Pulmonary artery endothelial cell (primary cell): ENCODE measurements around the gene CX3CR1. TPM values are rescaled to one million over a fixed set of nuclear protein-coding genes. Genes with fewer than 3 reads are reported as not detected.
"Not testable (repeated sequence)": the region's sequence is repeated elsewhere in the genome, so short reads cannot be mapped to it uniquely, and the experiment has no call there.

ENCODE experiments used
- DNase-seq: peaks from one replicate; pipeline ENCODE4 v3.0.0-alpha.2; 2011; ENCODE audit warnings: low read depth, low spot score
- total RNA-seq: library from RNA; depleted of rRNA; stranded (reverse); fragments of >200 nt; gene quantifications from 2 replicates; pipeline ENCODE4 v1.2.3, GENCODE V29; 2014

CX3CR1 gene
- total RNA-seq, 1 donor from 2014 or later = not detected

- DNase-seq = no peak
Measured at GRCh38 chr3:39267631-39268548, 11.9 kb downstream of the CX3CR1 start.

GRCh38 chr3:39264053-39264452 lies 15.8 kb downstream of the CX3CR1 start:
- DNase-seq = no peak

DNA sequence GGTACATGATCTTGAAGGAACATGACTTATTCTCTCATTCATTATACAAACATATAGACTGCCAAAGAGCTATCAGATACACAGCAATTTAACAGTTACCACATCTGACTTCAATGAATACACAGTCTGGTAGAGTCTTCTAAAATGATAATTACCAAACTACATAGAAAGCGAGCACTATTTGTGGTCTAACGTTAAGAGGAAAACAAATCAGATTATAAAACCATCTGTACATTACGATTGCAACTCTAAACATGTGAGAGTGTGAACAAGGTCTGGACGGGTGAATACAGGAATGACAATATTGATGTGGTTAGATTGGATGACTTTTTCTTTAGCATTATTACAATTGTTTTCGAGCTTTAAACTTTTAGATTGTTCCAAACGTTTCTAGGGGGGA lies 16.3 kb downstream of the CX3CR1 start:
- DNase-seq = no peak

GRCh38 chr3:39262846-39263245 lies 17.0 kb downstream of the CX3CR1 start:
- no peak for DNase-seq

GRCh38 chr3:39261726-39262125 lies 18.1 kb downstream of the CX3CR1 start:
- DNase-seq = no peak

DNA sequence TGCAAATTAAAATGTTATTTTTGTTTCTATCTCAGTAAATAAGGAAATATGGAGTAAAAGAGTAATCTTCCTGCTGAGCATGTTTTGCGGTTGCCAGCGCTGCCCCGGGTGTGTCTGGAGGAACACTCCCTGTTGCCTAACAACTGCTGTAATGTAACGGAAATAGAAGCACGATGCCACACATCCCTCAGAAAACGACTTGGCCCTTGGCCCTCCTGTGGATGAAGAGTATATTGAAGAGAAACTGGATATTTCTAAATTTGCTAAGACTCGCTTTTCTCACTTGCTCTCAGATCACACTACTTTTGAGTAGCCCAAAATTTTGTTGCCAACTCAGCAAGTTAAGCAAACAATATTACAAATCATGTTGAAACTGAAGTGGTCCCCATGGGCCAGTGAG lies 18.9 kb downstream of the CX3CR1 start:
- DNase-seq = peak; percentile 57

GRCh38 chr3:39260318-39260717 lies 19.5 kb downstream of the CX3CR1 start:
- no peak for DNase-seq

GRCh38 chr3:39255503-39256325 lies 24.1 kb downstream of the CX3CR1 start:
- no peak for DNase-seq

GRCh38 chr3:39254806-39255449 lies 24.9 kb downstream of the CX3CR1 start:
- DNase-seq = no peak

DNA sequence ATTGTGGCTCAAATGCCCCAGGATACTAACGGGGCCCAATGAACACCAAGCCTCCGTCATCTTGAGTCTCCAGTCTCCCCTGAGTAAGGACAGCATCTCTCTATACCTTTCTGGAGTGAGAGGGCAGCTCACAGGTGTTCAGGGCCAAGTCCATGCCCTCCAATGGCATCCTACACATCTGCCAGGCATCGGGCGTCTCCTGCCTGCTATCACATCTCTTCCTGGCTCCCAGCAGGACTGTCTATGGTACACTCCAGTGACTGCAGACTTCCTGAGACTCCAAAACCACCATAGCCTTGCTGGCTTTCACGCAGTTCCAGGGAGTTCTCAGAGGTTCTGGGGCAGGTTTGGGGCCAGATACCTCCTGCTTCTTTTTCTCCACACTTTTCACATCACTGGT lies 28.3 kb downstream of the CX3CR1 start:
- DNase-seq = no peak

DNA sequence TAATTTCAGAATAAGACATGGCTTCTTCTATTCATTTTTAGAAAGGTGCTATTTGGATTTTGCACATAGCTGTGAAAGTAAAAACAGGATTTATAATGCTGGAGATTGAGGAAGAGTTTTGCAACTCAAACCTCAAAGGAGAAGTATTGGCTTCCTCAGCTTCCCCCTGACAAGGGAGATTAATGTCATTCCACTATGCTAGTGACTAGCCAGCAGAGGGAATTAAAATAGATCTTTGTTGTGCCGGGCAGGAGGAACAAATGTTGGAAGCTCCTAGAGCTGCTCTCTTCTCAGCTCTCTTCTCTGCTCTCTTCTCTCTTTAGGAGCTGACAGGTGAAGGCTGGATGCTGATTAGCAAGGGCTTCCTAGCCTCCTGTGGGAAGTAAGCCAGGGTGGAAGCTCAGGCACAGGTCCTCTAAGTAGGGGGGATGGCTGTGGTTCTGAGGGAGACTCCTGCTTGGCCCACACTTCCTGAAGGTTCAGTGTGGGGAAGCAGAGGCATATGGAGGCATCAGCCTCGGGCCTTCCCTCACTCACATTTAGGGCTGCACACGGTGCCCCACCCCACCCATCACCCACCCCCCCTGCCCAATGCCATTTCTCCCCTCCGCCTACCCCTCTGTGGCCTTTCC lies 29.6 kb downstream of the CX3CR1 start:
- no peak for DNase-seq

DNA sequence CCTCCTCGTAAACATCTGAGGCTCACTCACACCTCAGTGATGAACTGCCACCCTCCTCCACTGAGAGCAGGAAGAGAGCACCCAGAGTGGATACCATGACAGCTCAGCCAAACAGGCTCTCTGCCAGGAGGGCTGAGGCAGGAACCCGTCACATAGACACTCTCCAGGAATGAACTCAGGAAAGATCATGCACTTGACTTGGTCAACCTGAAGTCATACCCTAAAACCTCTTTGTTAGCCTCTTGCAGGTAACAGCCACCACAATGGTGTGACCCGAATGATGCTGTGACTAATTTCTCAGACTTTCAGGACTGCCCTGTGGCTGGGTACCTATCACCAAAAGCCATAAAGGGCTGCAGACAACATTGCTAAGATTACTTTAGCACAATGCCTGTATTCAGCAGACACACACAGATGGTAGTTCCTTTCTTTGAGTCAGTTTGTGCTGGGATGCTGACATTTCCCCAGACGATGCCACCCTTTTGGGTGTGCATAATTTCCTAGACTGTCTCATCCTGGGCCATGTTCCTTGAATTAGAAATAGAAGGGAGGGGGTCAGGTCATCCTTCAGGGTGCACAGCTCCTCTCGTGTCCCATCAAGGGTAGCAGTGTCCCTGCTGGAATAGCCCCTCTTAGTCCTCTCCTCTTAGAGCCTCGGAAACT lies 30.3 kb downstream of the CX3CR1 start:
- no peak for DNase-seq

DNA sequence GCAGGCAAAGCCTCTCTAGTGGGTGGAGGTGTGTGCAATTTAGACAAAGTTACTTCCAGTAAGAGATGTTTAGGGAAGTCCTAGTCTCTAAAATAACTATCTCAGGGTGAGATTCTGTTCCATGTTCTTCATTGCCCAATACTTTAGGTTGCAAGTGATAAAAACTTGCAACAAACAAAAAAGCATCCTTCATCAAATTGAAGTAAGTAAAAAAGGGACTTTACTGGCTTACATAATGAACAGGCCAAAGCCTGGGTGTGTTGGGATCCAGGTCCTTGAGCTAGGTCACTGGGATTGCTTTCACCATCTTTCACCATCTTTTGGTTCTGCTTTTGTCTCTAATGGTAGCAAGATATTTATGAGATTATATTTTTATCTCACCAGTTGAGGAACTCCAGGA lies 38.3 kb downstream of the CX3CR1 start:
- DNase-seq = no peak

GRCh38 chr3:39237027-39237426 lies 42.8 kb downstream of the CX3CR1 start:
- no peak for DNase-seq

DNA sequence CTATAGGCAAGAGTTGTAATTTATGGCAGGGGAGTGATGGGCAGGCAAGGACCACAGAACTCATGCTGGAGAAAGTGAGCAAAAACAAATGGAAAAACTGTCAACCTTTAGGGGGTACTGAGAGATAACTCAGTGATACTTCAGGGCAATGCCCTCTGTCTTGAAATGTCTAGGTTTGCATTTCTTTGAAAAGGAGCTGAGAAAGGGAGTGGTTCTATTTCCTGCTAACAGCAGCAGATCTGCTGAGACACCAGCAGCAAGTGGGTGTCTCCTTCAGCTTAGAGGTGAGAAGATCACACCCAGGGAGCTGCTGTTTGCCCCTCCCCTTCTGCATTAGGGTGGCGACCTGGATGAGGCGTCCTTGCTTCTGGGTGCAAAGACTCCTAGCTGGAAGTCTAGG lies 45.2 kb downstream of the CX3CR1 start:
- no peak for DNase-seq

- no peak for DNase-seq
Measured at GRCh38 chr3:39232859-39233258, 47.0 kb downstream of the CX3CR1 start.

DNA sequence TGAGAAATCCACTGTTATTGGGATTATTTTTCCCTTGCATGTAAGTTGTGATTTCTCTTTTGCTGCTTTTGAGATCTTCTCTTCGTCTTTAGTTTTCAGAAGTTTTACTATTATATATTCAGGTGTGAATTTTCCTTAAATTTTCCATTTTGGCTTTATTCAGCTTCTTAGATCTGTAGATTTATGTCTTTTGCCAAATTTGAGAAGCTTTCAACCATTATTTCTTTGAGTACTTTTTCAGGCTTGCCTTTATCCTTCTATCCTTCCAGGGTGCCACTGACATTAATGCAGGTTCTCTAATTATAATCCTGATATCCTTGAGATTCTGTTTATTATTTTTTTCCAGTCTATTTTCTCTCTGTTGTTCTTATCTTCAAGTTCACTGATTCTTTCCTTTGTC lies 49.4 kb downstream of the CX3CR1 start:
- DNase-seq = no peak

- DNase-seq = no peak
Measured at GRCh38 chr3:39228496-39228895, 51.3 kb downstream of the CX3CR1 start.

DNA sequence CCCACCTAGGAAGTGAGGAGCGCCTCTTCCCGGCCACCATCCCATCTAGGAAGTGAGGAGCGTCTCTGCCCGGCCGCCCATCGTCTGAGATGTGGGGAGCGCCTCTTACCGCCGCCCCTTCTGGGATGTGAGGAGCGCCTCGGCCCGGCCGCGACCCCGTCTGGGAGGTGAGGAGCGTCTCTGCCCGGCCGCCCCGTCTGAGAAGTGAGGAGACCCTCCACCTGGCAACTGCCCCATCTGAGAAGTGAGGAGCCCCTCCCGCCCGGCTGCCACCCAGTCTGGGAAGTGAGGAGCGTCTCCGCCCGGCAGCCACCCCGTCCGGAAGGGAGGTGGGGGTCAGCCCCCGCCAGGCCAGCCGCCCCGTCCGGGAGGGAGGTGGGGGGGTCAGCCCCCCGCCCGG lies 52.2 kb downstream of the CX3CR1 start:
- DNase-seq = not testable (repeated sequence)

- DNase-seq = no peak
Measured at GRCh38 chr3:39226106-39226741, 53.6 kb downstream of the CX3CR1 start.
